ENCODE results near the gene IFRD2. TPM values are rescaled to one million over a fixed set of nuclear protein-coding genes. Genes with fewer than 3 reads are reported as not detected.
"Not testable (repeated sequence)": the region's sequence is repeated elsewhere in the genome, so short reads cannot be mapped to it uniquely, and the experiment has no call there.

The IFRD2 gene
- total RNA-seq, 2 donors from 2014 or later, result 84.2 to 225 TPM

GRCh38 chr3:50244813-50245212 is 47.4 kb downstream of the IFRD2 start:
- Mint-ChIP-seq H3K27ac (peak overlapping the region; percentile 97 to 99), H3K4me1 (ENCODE audit: low read depth in 2 of 2) (peaks cover 59 to 73% of the 10 kb centered on the region in 2 donors), H3K4me3 (peak overlapping the region; percentile 66)
- not testable (repeated sequence) for H3K27me3 Mint-ChIP-seq; ATAC-seq; H3K9me3 Mint-ChIP-seq; H3K36me3 Mint-ChIP-seq; DNase-seq (ENCODE audit: low spot score)

- H3K4me1 Mint-ChIP-seq (ENCODE audit: low read depth in 2 of 2), result peaks cover 68 to 79% of the 10 kb centered on the region in 2 donors
- no peaks in the 10 kb centered on the region for H3K9me3 Mint-ChIP-seq
- DNase-seq (ENCODE audit: low spot score), result no peak
- no peaks in the 10 kb centered on the region for H3K27me3 Mint-ChIP-seq
- peak overlapping the region; percentile 97 to 99 for H3K27ac Mint-ChIP-seq
- no peaks in the 10 kb centered on the region for H3K36me3 Mint-ChIP-seq
- no peak for ATAC-seq
- peak overlapping the region; percentile 96 for H3K4me3 Mint-ChIP-seq
Observed at GRCh38 chr3:50243543-50243895, 48.7 kb downstream of the IFRD2 start.

GRCh38 chr3:50242851-50243542 is 49.2 kb downstream of the IFRD2 start:
- ATAC-seq (peak; percentile 17 to 60), DNase-seq (ENCODE audit: low spot score) (peak; percentile 84)
- Mint-ChIP-seq H3K4me1 (ENCODE audit: low read depth in 2 of 2) (peaks cover 66 to 76% of the 10 kb centered on the region in 2 donors), H3K27ac (peak overlapping the region; percentile 97 to 99), H3K36me3 (no peaks in the 10 kb centered on the region), H3K9me3 (no peaks in the 10 kb centered on the region), H3K27me3 (no peaks in the 10 kb centered on the region), H3K4me3 (peak overlapping the region; percentile 96)

- peak overlapping the region; percentile 96 for H3K4me3 Mint-ChIP-seq
- peak overlapping the region; percentile 97 to 99 for H3K27ac Mint-ChIP-seq
- no peaks in the 10 kb centered on the region for H3K36me3 Mint-ChIP-seq
- H3K27me3 Mint-ChIP-seq, result no peaks in the 10 kb centered on the region
- peaks cover 69 to 73% of the 10 kb centered on the region in 2 donors for H3K4me1 Mint-ChIP-seq (ENCODE audit: low read depth in 2 of 2)
- no peaks in the 10 kb centered on the region for H3K9me3 Mint-ChIP-seq
- DNase-seq (ENCODE audit: low spot score) (no peak), ATAC-seq (no peak)
Observed at GRCh38 chr3:50242381-50242770, 49.9 kb downstream of the IFRD2 start.

- Mint-ChIP-seq H3K27ac (peak overlapping the region; percentile 97 to 99), H3K4me1 (ENCODE audit: low read depth in 2 of 2) (peaks cover 68 to 69% of the 10 kb centered on the region in 2 donors), H3K9me3 (no peaks in the 10 kb centered on the region), H3K36me3 (no peaks in the 10 kb centered on the region), H3K27me3 (no peaks in the 10 kb centered on the region), H3K4me3 (peak overlapping the region; percentile 96)
- DNase-seq (ENCODE audit: low spot score) (no peak), ATAC-seq (no peak)
Observed at GRCh38 chr3:50241713-50242380, 50.4 kb downstream of the IFRD2 start.

GRCh38 chr3:50241163-50241562 is 51.1 kb downstream of the IFRD2 start:
- Mint-ChIP-seq H3K27me3 (no peaks in the 10 kb centered on the region), H3K4me3 (peak overlapping the region; percentile 96), H3K9me3 (no peaks in the 10 kb centered on the region), H3K27ac (peak overlapping the region; percentile 97 to 99), H3K36me3 (no peaks in the 10 kb centered on the region), H3K4me1 (ENCODE audit: low read depth in 2 of 2) (peaks cover 61 to 65% of the 10 kb centered on the region in 2 donors)
- ATAC-seq, result no peak
- DNase-seq (ENCODE audit: low spot score), result no peak

GRCh38 chr3:50239649-50240048 is 52.6 kb downstream of the IFRD2 start:
- ATAC-seq (no peak), DNase-seq (ENCODE audit: low spot score) (no peak)
- H3K27ac Mint-ChIP-seq, result peak overlapping the region; percentile 97 to 99
- H3K4me3 Mint-ChIP-seq, result peak overlapping the region; percentile 95
- no peaks in the 10 kb centered on the region for H3K27me3 Mint-ChIP-seq
- H3K9me3 Mint-ChIP-seq, result no peaks in the 10 kb centered on the region
- H3K36me3 Mint-ChIP-seq, result no peaks in the 10 kb centered on the region
- peaks cover 47 to 61% of the 10 kb centered on the region in 2 donors for H3K4me1 Mint-ChIP-seq (ENCODE audit: low read depth in 2 of 2)

GRCh38 chr3:50238549-50239026 is 53.6 kb downstream of the IFRD2 start:
- Mint-ChIP-seq H3K9me3 (no peaks in the 10 kb centered on the region), H3K36me3 (no peaks in the 10 kb centered on the region), H3K4me3 (peak overlapping the region; percentile 95), H3K27ac (peak overlapping the region; percentile 97 to 99), H3K27me3 (no peaks in the 10 kb centered on the region), H3K4me1 (ENCODE audit: low read depth in 2 of 2) (peaks cover 38 to 54% of the 10 kb centered on the region in 2 donors)
- DNase-seq (ENCODE audit: low spot score) (no peak), ATAC-seq (no peak)

GRCh38 chr3:50237754-50238548 is 54.3 kb downstream of the IFRD2 start:
- Mint-ChIP-seq H3K27me3 (no peaks in the 10 kb centered on the region), H3K9me3 (no peaks in the 10 kb centered on the region), H3K4me3 (peak overlapping the region; percentile 95), H3K27ac (peak overlapping the region; percentile 97 to 99), H3K36me3 (no peaks in the 10 kb centered on the region), H3K4me1 (ENCODE audit: low read depth in 2 of 2) (peaks cover 34 to 52% of the 10 kb centered on the region in 2 donors)
- peak; percentile 67 to 76 for ATAC-seq
- peak; percentile 95 for DNase-seq (ENCODE audit: low spot score)

Other genes with a start within 250 kb of the IFRD2 start
- gene RBM5, start 203.5 kb downstream of the IFRD2 start, total RNA-seq, result 100 to 1,000 TPM; 198 to 270 TPM
- gene SEMA3F, start 137.1 kb downstream of the IFRD2 start, total RNA-seq, result under 1 TPM; 0.12 to 0.81 TPM
- gene GNAT1, start 100.8 kb downstream of the IFRD2 start, total RNA-seq, result not detected
- gene SLC38A3, start 87.2 kb downstream of the IFRD2 start, total RNA-seq, result not detected
- gene GNAI2, start 56.2 kb downstream of the IFRD2 start, total RNA-seq, result 100 to 1,000 TPM; 331 to 413 TPM
- 1 to 10 TPM in 1 of 2 donors, under 1 TPM in 1; 0.89 to 1.2 TPM for gene SEMA3B, start 23.3 kb downstream of the IFRD2 start, total RNA-seq
- not detected for gene LSMEM2, start 13.3 kb downstream of the IFRD2 start, total RNA-seq
- gene HYAL3, start 7.0 kb upstream of the IFRD2 start, total RNA-seq, result 1 to 10 TPM; 5.5 to 5.6 TPM
- 10 to 100 TPM; 13.2 to 15.7 TPM for gene NAA80, start 7.0 kb upstream of the IFRD2 start, total RNA-seq
- gene HYAL1, start 11.1 kb upstream of the IFRD2 start, total RNA-seq, result under 1 TPM; 0.25 to 0.26 TPM
- 10 to 100 TPM in 1 of 2 donors, 1 to 10 TPM in 1; 5.6 to 11.1 TPM for gene HYAL2, start 30.3 kb upstream of the IFRD2 start, total RNA-seq
- gene TUSC2, start 35.8 kb upstream of the IFRD2 start, total RNA-seq, result 10 to 100 TPM; 26.9 to 31.9 TPM
- 10 to 100 TPM; 48.2 to 65.4 TPM for gene RASSF1, start 48.4 kb upstream of the IFRD2 start, total RNA-seq
- gene ZMYND10, start 53.3 kb upstream of the IFRD2 start, total RNA-seq, result 1 to 10 TPM in 1 of 2 donors, under 1 TPM in 1; 0.95 to 1.4 TPM
- 10 to 100 TPM; 42.3 to 44.6 TPM for gene NPRL2, start 58.3 kb upstream of the IFRD2 start, total RNA-seq
- 10 to 100 TPM; 36.9 to 38.2 TPM for gene CYB561D2, start 58.4 kb upstream of the IFRD2 start, total RNA-seq
- gene TMEM115, start 67.1 kb upstream of the IFRD2 start, total RNA-seq, result 10 to 100 TPM; 29.6 to 32.8 TPM
- gene CACNA2D2, start 211.2 kb upstream of the IFRD2 start, total RNA-seq, result 1 to 10 TPM; 1.6 to 1.7 TPM